H9 (cell line): ENCODE results near the gene KCNIP1. TPM values are rescaled to one million over a fixed set of nuclear protein-coding genes. Genes with fewer than 3 reads are reported as not detected.

Source experiments
- DNase-seq: peaks from one replicate; pipeline ENCODE4 v3.0.0-alpha.2; 2017
- H2AFZ ChIP-seq: one replicate; pipeline ENCODE4 v1.6.1; 2013; ENCODE audit warnings: mild to moderate bottlenecking, low read length, control low read depth, moderate library complexity
- H2AK5ac ChIP-seq: 2 replicates; pipeline ENCODE4 v1.6.1; 2013; ENCODE audit warnings: low read length, control low read depth, mixed read lengths; ENCODE audit not compliant: insufficient read length
- H2BK120ac ChIP-seq: one replicate; pipeline ENCODE4 v1.6.1; 2013; ENCODE audit warnings: low read depth, mild to moderate bottlenecking, low read length, control low read depth, inconsistent platforms; ENCODE audit not compliant: poor library complexity, severe bottlenecking
- H2BK12ac ChIP-seq: 2 replicates; pipeline ENCODE4 v1.6.1; 2013; ENCODE audit warnings: low read length, control low read depth, mixed read lengths, low read depth; ENCODE audit not compliant: insufficient read length
- H2BK15ac ChIP-seq: 2 replicates; pipeline ENCODE4 v1.6.1; 2013; ENCODE audit warnings: low read depth, low read length, control low read depth
- H2BK20ac ChIP-seq: one replicate; pipeline ENCODE4 v1.6.1; 2013; ENCODE audit warnings: low read depth, mild to moderate bottlenecking, low read length, control low read depth, inconsistent platforms; ENCODE audit not compliant: poor library complexity, severe bottlenecking
- H2BK5ac ChIP-seq: 2 replicates; pipeline ENCODE4 v1.6.1; 2013; ENCODE audit warnings: low read length, control low read depth, mixed read lengths; ENCODE audit not compliant: insufficient read length
- H3K14ac ChIP-seq: 2 replicates; pipeline ENCODE4 v1.6.1; 2013; ENCODE audit warnings: low read length, control low read depth; ENCODE audit not compliant: insufficient read depth
- H3K18ac ChIP-seq: 2 replicates; pipeline ENCODE4 v1.6.1; 2013; ENCODE audit warnings: low read depth, mild to moderate bottlenecking, mixed read lengths, low read length, control low read depth; ENCODE audit not compliant: insufficient read length
- H3K23ac ChIP-seq: 2 replicates; pipeline ENCODE4 v1.6.1; 2013; ENCODE audit warnings: low read length, control low read depth, mixed read lengths, low read depth; ENCODE audit not compliant: insufficient read length
- H3K23me2 ChIP-seq: 2 replicates; pipeline ENCODE4 v1.6.1; 2013; ENCODE audit warnings: low read depth, mild to moderate bottlenecking, mixed read lengths, low read length, control low read depth; ENCODE audit not compliant: insufficient read length, poor library complexity, severe bottlenecking
- H3K27ac ChIP-seq: 2 replicates; pipeline ENCODE4 v1.5.1; 2013; ENCODE audit warnings: low read length, control low read depth, mixed read lengths, low read depth; ENCODE audit not compliant: insufficient read length
- H3K27me3 ChIP-seq: 2 replicates; pipeline ENCODE4 v1.6.1; 2013; ENCODE audit warnings: low read length, control low read depth, inconsistent platforms; ENCODE audit not compliant: insufficient read depth
- H3K4ac ChIP-seq: 2 replicates; pipeline ENCODE4 v1.6.1; 2013; ENCODE audit warnings: low read depth, mild to moderate bottlenecking, control low read depth, inconsistent platforms, low read length, moderate library complexity
- H3K4me1 ChIP-seq: 2 replicates; pipeline ENCODE4 v1.6.1; 2013; ENCODE audit warnings: low read length, control low read depth, inconsistent platforms; ENCODE audit not compliant: insufficient read depth
- H3K4me2 ChIP-seq: 2 replicates; pipeline ENCODE4 v1.6.1; 2013; ENCODE audit warnings: low read length, control low read depth, mixed read lengths; ENCODE audit not compliant: insufficient read length, insufficient read depth
- H3K56ac ChIP-seq: 2 replicates; pipeline ENCODE4 v1.6.1; 2013; ENCODE audit warnings: low read depth, mild to moderate bottlenecking, mixed read lengths, low read length, control low read depth; ENCODE audit not compliant: insufficient read length
- H3K79me1 ChIP-seq: 2 replicates; pipeline ENCODE4 v1.6.1; 2013; ENCODE audit warnings: low read depth, mild to moderate bottlenecking, moderate library complexity, low read length, control low read depth, inconsistent platforms; ENCODE audit not compliant: insufficient read depth, poor library complexity, severe bottlenecking
- H3K79me2 ChIP-seq: 2 replicates; pipeline ENCODE4 v1.6.1; 2013; ENCODE audit warnings: low read length, control low read depth, inconsistent platforms; ENCODE audit not compliant: insufficient read depth
- H3K9ac ChIP-seq: 2 replicates; pipeline ENCODE4 v1.6.1; 2013; ENCODE audit warnings: low read length, control low read depth, mixed read lengths; ENCODE audit not compliant: insufficient read length; ENCODE audit errors: extremely low read depth
- H3K9me3 ChIP-seq: one replicate; pipeline ENCODE4 v1.6.1; 2013; ENCODE audit warnings: low read depth, low read length, inconsistent platforms; ENCODE audit not compliant: control insufficient read depth
- H3T11ph ChIP-seq: one replicate; pipeline ENCODE4 v1.6.1; 2013; ENCODE audit warnings: mild to moderate bottlenecking, low read length, control low read depth, inconsistent platforms
- H4K20me1 ChIP-seq: one replicate; pipeline ENCODE4 v1.6.1; 2013; ENCODE audit not compliant: control insufficient read depth, insufficient read length, insufficient read depth
- H4K5ac ChIP-seq: 2 replicates; pipeline ENCODE4 v1.6.1; 2013; ENCODE audit warnings: low read depth, mild to moderate bottlenecking, mixed read lengths, low read length, control low read depth; ENCODE audit not compliant: insufficient read length
- H4K8ac ChIP-seq: replicated peaks from 2 replicates; pipeline ENCODE4 v1.6.1; 2013; ENCODE audit warnings: low read length, control low read depth, mixed read lengths, low read depth; ENCODE audit not compliant: insufficient read length
- H4K91ac ChIP-seq: 2 replicates; pipeline ENCODE4 v1.6.1; 2013; ENCODE audit warnings: low read depth, mild to moderate bottlenecking, moderate library complexity, mixed read lengths, low read length, control low read depth; ENCODE audit not compliant: insufficient read length
- H3K27ac Mint-ChIP-seq, 3 experiments: 2 replicates in 2 of 3; 3 replicates in 1 of 3; pipeline ENCODE4 v1.8.0; 2020 to 2021; ENCODE audit warnings: mixed read lengths in 3 of 3, mild to moderate bottlenecking in 1 of 3, moderate library complexity in 1 of 3
- H3K27me3 Mint-ChIP-seq: 2 replicates; pipeline ENCODE4 v1.8.0; 2021; ENCODE audit warnings: low read depth, mild to moderate bottlenecking, moderate library complexity, mixed read lengths
- H3K36me3 Mint-ChIP-seq, 3 experiments: 2 replicates in 2 of 3; 3 replicates in 1 of 3; pipeline ENCODE4 v1.8.0; 2020 to 2021; ENCODE audit warnings: low read depth in 3 of 3, mixed read lengths in 3 of 3; ENCODE audit not compliant: insufficient read depth in 1 of 3
- H3K4me1 Mint-ChIP-seq, 2 experiments: 2 replicates each; pipeline ENCODE4 v1.8.0; 2020; ENCODE audit warnings: mixed read lengths in 2 of 2
- H3K4me3 Mint-ChIP-seq, 2 experiments: 2 replicates in 1 of 2; 3 replicates in 1 of 2; pipeline ENCODE4 v1.8.0; 2020 to 2021; ENCODE audit warnings: mild to moderate bottlenecking in 2 of 2, mixed read lengths in 2 of 2, moderate library complexity in 1 of 2
- H3K9me3 Mint-ChIP-seq, 2 experiments: 2 replicates in 1 of 2; 3 replicates in 1 of 2; pipeline ENCODE4 v1.8.0; 2020; ENCODE audit warnings: mild to moderate bottlenecking in 2 of 2, mixed read lengths in 2 of 2, moderate library complexity in 1 of 2
- WGBS: extraction: QIAGEN DNeasy Blood & Tissue Kit; methylation state at CpG from one replicate; pipeline ENCODE4 v1.1.7; 2013; ENCODE audit warnings: missing lambda C conversion rate, low lambda C conversion rate, mixed read lengths; ENCODE audit not compliant: insufficient read length; ENCODE audit errors: extremely low coverage; 5-methylcytosine and 5-hydroxymethylcytosine counted together
- total RNA-seq: library from RNA; stranded (reverse); gene quantifications from 2 replicates; pipeline ENCODE4 v1.2.1, GENCODE V29; 2021
- TF ChIP-seq, protein P1 (sequence below): fragments of 200-600 bp; sonication (generic); conservative IDR thresholded peaks from 3 replicates; pipeline ENCODE4 v1.8.0; 2021; ENCODE audit warnings: antibody characterized with exemption, mild to moderate bottlenecking

KCNIP1 gene
- total RNA-seq, 1 experiment from 2014 or later = 0.63 TPM

DNA sequence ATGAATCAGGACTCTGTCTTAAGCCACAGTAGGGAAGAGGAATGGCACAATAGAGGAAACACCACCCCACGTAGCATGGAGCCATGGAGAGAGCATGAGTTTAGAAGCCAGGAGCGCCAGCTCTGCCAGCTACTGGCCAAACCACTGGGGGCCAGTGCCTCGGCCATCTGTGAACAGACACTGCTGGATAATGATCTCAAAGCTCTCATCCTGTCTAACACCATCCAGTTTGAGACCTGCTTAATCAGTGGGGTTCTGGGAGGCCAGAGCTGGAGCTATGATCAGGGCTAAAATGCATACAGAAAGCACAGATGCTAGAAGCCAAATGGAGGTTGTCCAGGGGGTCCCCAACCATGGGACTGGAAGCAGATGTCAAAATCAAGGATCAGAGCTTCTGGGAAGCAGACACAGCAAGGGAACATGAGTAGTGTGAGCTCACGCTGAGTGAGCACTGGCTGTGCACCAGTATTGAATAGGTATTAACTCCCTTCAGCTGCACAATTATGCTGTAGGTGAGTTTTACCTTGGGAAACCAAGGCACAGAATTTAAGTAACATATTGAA is 92.7 kb downstream of the KCNIP1 start:
- no peak overlapping the region for H4K8ac ChIP-seq
- TF ChIP-seq, protein P1, sequence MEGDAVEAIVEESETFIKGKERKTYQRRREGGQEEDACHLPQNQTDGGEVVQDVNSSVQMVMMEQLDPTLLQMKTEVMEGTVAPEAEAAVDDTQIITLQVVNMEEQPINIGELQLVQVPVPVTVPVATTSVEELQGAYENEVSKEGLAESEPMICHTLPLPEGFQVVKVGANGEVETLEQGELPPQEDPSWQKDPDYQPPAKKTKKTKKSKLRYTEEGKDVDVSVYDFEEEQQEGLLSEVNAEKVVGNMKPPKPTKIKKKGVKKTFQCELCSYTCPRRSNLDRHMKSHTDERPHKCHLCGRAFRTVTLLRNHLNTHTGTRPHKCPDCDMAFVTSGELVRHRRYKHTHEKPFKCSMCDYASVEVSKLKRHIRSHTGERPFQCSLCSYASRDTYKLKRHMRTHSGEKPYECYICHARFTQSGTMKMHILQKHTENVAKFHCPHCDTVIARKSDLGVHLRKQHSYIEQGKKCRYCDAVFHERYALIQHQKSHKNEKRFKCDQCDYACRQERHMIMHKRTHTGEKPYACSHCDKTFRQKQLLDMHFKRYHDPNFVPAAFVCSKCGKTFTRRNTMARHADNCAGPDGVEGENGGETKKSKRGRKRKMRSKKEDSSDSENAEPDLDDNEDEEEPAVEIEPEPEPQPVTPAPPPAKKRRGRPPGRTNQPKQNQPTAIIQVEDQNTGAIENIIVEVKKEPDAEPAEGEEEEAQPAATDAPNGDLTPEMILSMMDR = no peak
- H3K27me3 Mint-ChIP-seq = peaks cover 3% of the 10 kb centered on the region
- H3K9ac ChIP-seq = no peak overlapping the region
- no peaks in the 10 kb centered on the region for H3K36me3 Mint-ChIP-seq
- no peak overlapping the region for H4K91ac ChIP-seq
- peaks cover 3 to 4% of the 10 kb centered on the region in 2 experiments; a peak in 2 of 4 replicates for H3K4me1 Mint-ChIP-seq
- H3K9me3 ChIP-seq = no peaks in the 10 kb centered on the region
- H2BK5ac ChIP-seq = no peak overlapping the region
- H3K9me3 Mint-ChIP-seq = no peaks in the 10 kb centered on the region
- H3K27ac ChIP-seq = no peak overlapping the region
- no peaks in the 10 kb centered on the region for H3K79me2 ChIP-seq
- no peak overlapping the region for H3K14ac ChIP-seq
- H2BK12ac ChIP-seq = no peak overlapping the region
- H2BK120ac ChIP-seq = no peak overlapping the region
- H3K27me3 ChIP-seq = no peaks in the 10 kb centered on the region
- no peaks in the 10 kb centered on the region for H3K23me2 ChIP-seq
- H3T11ph ChIP-seq = no peak overlapping the region
- H3K79me1 ChIP-seq = no peaks in the 10 kb centered on the region
- H2AFZ ChIP-seq = no peak overlapping the region
- no peak overlapping the region for H3K27ac Mint-ChIP-seq
- H3K18ac ChIP-seq = no peak overlapping the region
- H2AK5ac ChIP-seq = no peak overlapping the region
- no peak overlapping the region for H3K4ac ChIP-seq
- H3K4me2 ChIP-seq = no peak overlapping the region
- no peak overlapping the region for H2BK20ac ChIP-seq
- DNase-seq = no peak
- H4K20me1 ChIP-seq = no peaks in the 10 kb centered on the region
- 0 out of 2 replicates have a peak, but pooled peaks cover 2% of the 10 kb centered on the region for H3K4me1 ChIP-seq
- no peak overlapping the region for H3K4me3 Mint-ChIP-seq
- H3K23ac ChIP-seq = no peak overlapping the region
- H2BK15ac ChIP-seq = no peak overlapping the region
- no CpG with 5 or more reads among the region's 4 CpGs for WGBS
- H4K5ac ChIP-seq = no peak overlapping the region
- no peak overlapping the region for H3K56ac ChIP-seq
